ENCODE measurements around the gene PSMD2. TPM values are rescaled to one million over a fixed set of nuclear protein-coding genes. Genes with fewer than 3 reads are reported as not detected.

Gene PSMD2
- total RNA-seq, 4 donors from 2014 or later = 63.6 to 234 (median 195) TPM

DNA sequence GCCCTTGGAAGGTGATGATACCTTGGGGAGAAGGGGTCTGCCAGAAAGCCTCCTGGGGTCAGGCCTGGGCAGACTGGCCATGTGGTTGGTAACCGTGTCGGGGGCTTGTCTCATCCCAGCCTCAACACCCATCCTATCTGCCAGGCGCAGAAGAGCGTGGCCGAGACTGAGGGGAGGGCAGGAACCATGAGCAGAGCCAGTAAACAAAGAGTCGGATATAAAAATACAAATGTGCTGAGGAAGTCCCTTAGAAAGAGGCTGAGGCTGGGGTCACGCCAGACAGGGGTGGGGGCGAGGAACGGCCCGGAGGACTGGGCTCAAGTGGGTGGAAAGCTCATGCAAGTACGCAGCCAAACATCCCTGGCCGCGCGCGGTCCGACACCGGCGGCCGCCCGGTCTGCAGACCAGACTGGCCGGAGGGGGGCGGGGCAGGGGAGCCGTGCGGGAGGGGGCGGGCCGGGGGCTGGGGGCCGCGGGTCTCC, 39.6 kb upstream of the PSMD2 start:
- Histone ChIP-seq H3K4me1 (peaks cover 9 to 30% (median 28%) of the 10 kb centered on the region in 4 donors), H3K27me3 (peaks cover 63% of the 10 kb centered on the region), H3K9me3 (no peaks in the 10 kb centered on the region), H3K4me3 (peak overlapping the region in 1 of 4 donors; percentile 26), H3K36me3 (no peaks in the 10 kb centered on the region), H3K27ac (no peak overlapping the region)
- no peak for TF ChIP-seq POLR2AphosphoS5 (IDR thresholded peaks at IDR 0.05)
- no peak for TF ChIP-seq POLR2A (IDR thresholded peaks at IDR 0.05)
- no peak for TF ChIP-seq EP300 (IDR thresholded peaks at IDR 0.05; ENCODE audit: low read depth)
- TF ChIP-seq, protein P1, sequence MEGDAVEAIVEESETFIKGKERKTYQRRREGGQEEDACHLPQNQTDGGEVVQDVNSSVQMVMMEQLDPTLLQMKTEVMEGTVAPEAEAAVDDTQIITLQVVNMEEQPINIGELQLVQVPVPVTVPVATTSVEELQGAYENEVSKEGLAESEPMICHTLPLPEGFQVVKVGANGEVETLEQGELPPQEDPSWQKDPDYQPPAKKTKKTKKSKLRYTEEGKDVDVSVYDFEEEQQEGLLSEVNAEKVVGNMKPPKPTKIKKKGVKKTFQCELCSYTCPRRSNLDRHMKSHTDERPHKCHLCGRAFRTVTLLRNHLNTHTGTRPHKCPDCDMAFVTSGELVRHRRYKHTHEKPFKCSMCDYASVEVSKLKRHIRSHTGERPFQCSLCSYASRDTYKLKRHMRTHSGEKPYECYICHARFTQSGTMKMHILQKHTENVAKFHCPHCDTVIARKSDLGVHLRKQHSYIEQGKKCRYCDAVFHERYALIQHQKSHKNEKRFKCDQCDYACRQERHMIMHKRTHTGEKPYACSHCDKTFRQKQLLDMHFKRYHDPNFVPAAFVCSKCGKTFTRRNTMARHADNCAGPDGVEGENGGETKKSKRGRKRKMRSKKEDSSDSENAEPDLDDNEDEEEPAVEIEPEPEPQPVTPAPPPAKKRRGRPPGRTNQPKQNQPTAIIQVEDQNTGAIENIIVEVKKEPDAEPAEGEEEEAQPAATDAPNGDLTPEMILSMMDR (IDR thresholded peaks at IDR 0.05) = no peak
- in situ Hi-C loops (cut with MboI; ENCODE audit: low pct_ligation_motif_present in 1 of 4, low pct_unique_long_range_greater_than_20kb in 1 of 4, low sequenced_read_pairs in 3 of 4) = loop anchor here in 1 of 4 donors (25.0 kb wide), 1 partner anchor 372 kb away; the partner anchor contains the start of gene PARL
- 43% methylated on average over 14 of the region's 28 CpGs; no CpG with 5 or more reads in 1 of the 2 donors for WGBS, 2 donors (ENCODE audit: low coverage in 1 of 2)
- DNase-seq = no peak
- intact Hi-C loops (cut with DNase I; ENCODE audit: low total_unique reads) = no loop called here

DNA sequence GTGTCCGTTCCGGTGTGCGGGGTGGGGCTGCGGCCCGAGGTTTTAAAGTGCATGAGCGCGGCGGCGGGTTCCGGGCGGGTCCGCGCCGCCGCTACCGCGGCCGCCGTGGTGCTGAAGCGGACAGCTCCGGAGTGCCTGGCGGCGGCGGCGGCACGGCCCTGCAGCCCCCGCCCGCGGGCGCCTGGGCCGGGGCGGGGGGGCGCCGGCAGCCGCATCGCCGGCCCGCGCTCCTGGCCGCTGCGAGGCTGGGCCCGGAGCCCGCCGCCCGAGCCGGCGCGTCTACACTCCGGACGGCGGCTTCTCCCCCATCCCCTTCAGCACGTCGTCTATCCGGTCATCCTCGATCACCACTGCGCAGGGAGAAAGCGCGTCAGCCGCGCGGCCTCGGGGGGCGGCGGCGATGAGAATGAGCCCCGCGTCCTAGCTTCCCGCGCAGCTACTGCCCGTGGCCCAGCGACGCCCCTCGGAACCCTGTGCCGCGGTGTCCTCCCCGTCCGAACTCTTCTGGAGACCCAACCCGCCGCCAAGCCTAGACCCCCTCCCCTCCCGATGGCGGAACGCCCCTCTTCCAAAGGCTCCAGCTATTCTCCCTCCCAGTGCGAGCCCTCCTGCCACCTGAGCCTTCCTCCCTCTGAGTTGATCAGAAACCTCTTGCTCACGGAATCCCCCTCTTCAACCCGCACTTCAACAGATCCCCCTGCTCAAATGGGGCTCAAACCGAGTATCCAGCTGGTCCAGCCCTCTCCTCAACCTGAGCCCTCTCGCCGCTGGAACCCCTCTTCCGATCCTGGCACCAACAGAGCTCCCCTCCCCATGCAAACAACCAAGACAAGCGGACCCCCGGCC, 38.9 kb upstream of the PSMD2 start:
- intact Hi-C loops (cut with DNase I; ENCODE audit: low total_unique reads) = no loop called here
- Histone ChIP-seq H3K4me1 (peaks cover 9 to 30% (median 28%) of the 10 kb centered on the region in 4 donors), H3K4me3 (peak overlapping the region in 1 of 4 donors; percentile 56), H3K36me3 (no peaks in the 10 kb centered on the region), H3K27me3 (peaks cover 69% of the 10 kb centered on the region), H3K9me3 (no peaks in the 10 kb centered on the region), H3K27ac (no peak overlapping the region)
- in situ Hi-C loops (cut with MboI; ENCODE audit: low pct_ligation_motif_present in 1 of 4, low pct_unique_long_range_greater_than_20kb in 1 of 4, low sequenced_read_pairs in 3 of 4) = loop anchor here in 1 of 4 donors (25.0 kb wide), 1 partner anchor 373 kb away; the partner anchor contains the start of gene PARL
- TF ChIP-seq, protein P1 (IDR thresholded peaks at IDR 0.05) = no peak
- no peak for TF ChIP-seq POLR2A (IDR thresholded peaks at IDR 0.05)
- TF ChIP-seq POLR2AphosphoS5 (IDR thresholded peaks at IDR 0.05) = no peak
- TF ChIP-seq EP300 (IDR thresholded peaks at IDR 0.05; ENCODE audit: low read depth) = no peak
- DNase-seq = peak; percentile 19
- 0 to 2% methylated on average over 2 to 54 of the region's 91 CpGs for WGBS, 2 donors (ENCODE audit: low coverage in 1 of 2)

DNA sequence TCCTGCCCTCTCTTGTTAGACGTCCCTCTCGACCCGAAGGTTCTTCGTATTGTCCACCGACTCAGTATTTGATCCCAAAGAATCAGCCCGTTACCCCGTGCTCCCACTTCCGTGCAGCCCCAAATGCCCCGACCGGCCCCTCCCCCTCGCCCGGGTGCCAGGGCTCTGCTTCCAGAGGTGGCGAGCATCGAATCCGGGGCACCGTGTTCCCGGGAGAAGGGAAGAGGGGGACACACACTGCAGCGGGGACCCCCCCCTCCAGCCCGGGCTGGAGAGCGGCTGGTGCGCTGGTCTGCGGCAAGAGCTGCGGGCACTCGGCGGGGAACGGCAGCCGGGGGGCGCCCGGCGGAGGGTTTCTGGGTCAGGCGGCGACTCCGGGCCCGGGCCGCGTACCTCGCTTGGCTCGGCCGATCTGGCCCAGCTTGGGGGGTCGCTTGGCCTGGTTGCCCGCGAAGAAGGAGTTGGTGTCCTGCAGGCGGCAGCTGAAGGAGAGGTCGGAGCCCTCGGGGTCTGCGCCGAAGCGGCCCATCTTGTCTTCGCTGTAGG, 38.2 kb upstream of the PSMD2 start:
- 0 to 3% methylated on average over 3 to 42 of the region's 49 CpGs for WGBS, 2 donors (ENCODE audit: low coverage in 1 of 2)
- H3K4me3 ChIP-seq = peak overlapping the region in 3 of 4 donors; percentile 22 to 56 (median 37)
- H3K36me3 ChIP-seq = no peaks in the 10 kb centered on the region
- H3K27me3 ChIP-seq = peaks cover 76% of the 10 kb centered on the region
- TF ChIP-seq POLR2A (IDR thresholded peaks at IDR 0.05) (no peak), EP300 (IDR thresholded peaks at IDR 0.05; ENCODE audit: low read depth) (no peak), POLR2AphosphoS5 (IDR thresholded peaks at IDR 0.05) (no peak)
- TF ChIP-seq, protein P1 (IDR thresholded peaks at IDR 0.05) = no peak
- no peaks in the 10 kb centered on the region for H3K9me3 ChIP-seq
- H3K4me1 ChIP-seq = peaks cover 9 to 30% (median 28%) of the 10 kb centered on the region in 4 donors
- intact Hi-C loops (cut with DNase I; ENCODE audit: low total_unique reads) = no loop called here
- DNase-seq = no peak
- no peak overlapping the region for H3K27ac ChIP-seq
- in situ Hi-C loops (cut with MboI; ENCODE audit: low pct_ligation_motif_present in 1 of 4, low pct_unique_long_range_greater_than_20kb in 1 of 4, low sequenced_read_pairs in 3 of 4) = loop anchor here in 1 of 4 donors (25.0 kb wide), 1 partner anchor 373 kb away; the partner anchor contains the start of gene PARL

Measured in transverse colon (tissue), 4 donors.